Measurements from ENCODE around the gene DGKI.

Gene DGKI

DNA sequence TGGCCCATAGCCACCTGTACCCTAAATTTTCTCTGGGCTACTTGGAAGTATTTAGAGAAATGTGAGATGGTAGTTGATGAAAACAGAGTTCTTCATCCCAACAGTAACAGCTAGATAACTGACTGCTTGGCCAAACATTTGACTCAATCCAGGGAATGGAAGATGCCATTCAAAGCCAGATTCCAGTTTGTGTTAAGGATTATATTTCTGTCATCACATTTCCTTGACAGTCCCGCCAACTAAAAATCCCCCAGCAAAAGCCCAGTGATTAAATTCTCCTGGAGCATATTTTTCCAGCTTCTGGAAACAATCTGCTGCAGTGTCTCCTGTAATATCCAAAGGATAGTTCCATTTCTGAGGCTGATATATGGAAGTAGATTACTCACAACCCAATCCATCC lies 457.9 kb downstream of the DGKI start:
- H3K27me3 ChIP-seq, result no peaks in the 10 kb centered on the region

GRCh38 chr7:137386966-137387365 lies 459.8 kb downstream of the DGKI start:
- no peak overlapping the region for H3K4me3 ChIP-seq
- H4K20me1 ChIP-seq, result no peaks in the 10 kb centered on the region
- H3K36me3 ChIP-seq, result no peaks in the 10 kb centered on the region
- no peak overlapping the region for H3K27ac ChIP-seq
- H3K9me3 ChIP-seq, result no peaks in the 10 kb centered on the region
- no peaks in the 10 kb centered on the region for H3K27me3 ChIP-seq
- no peak for TF ChIP-seq Cebpa-rat (IDR thresholded peaks at IDR 0.05)
- no peaks in the 10 kb centered on the region for H3K4me1 ChIP-seq
- no peak overlapping the region for H3K9ac ChIP-seq
- no peak overlapping the region for H3K4me2 ChIP-seq

More for the DNA sequence above, 457.9 kb downstream of the DGKI start:
- no peaks in the 10 kb centered on the region for H3K36me3 ChIP-seq
- H3K27ac ChIP-seq, result no peak overlapping the region
- no peaks in the 10 kb centered on the region for H3K9me3 ChIP-seq
- no peak for TF ChIP-seq Cebpa-rat (IDR thresholded peaks at IDR 0.05)
- no peak overlapping the region for H3K4me3 ChIP-seq
- peaks cover 4% of the 10 kb centered on the region; the same call in 1 of the 2 replicates for H3K4me1 ChIP-seq
- H4K20me1 ChIP-seq, result no peaks in the 10 kb centered on the region
- no peak overlapping the region for H3K4me2 ChIP-seq
- no peak overlapping the region for H3K9ac ChIP-seq

DNA sequence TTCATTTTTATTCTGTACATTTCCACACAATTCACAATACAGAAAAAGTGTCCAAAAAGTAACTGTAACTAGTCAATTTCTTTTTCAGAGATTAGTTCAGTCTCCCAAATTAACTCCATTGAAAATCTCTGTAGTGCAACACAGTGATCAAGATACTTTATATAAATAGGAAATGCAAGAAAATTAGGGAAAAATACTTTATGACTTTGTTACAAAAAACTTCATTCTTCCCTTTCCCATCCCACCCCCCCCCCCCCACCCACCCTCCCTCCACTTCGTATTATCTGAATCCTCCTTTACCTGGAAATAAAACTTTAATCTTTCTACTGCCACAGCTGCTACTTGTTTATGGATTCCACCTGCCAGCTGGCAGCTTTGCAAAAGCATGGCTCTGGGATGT lies 465.7 kb downstream of the DGKI start:
- no peaks in the 10 kb centered on the region for H3K9me3 ChIP-seq
- no peaks in the 10 kb centered on the region for H3K36me3 ChIP-seq
- TF ChIP-seq Cebpa-rat (IDR thresholded peaks at IDR 0.05), result no peak
- H3K27ac ChIP-seq, result no peak overlapping the region
- no peak overlapping the region for H3K9ac ChIP-seq
- no peaks in the 10 kb centered on the region for H4K20me1 ChIP-seq
- H3K4me3 ChIP-seq, result no peak overlapping the region
- no peaks in the 10 kb centered on the region for H3K4me1 ChIP-seq
- no peak overlapping the region for H3K4me2 ChIP-seq
- no peaks in the 10 kb centered on the region for H3K27me3 ChIP-seq

- no peak for TF ChIP-seq Cebpa-rat (IDR thresholded peaks at IDR 0.05)
- no peak overlapping the region for H3K27ac ChIP-seq
- H3K9me3 ChIP-seq, result no peaks in the 10 kb centered on the region
Observed at GRCh38 chr7:137373507-137373906, 473.3 kb downstream of the DGKI start.

DNA sequence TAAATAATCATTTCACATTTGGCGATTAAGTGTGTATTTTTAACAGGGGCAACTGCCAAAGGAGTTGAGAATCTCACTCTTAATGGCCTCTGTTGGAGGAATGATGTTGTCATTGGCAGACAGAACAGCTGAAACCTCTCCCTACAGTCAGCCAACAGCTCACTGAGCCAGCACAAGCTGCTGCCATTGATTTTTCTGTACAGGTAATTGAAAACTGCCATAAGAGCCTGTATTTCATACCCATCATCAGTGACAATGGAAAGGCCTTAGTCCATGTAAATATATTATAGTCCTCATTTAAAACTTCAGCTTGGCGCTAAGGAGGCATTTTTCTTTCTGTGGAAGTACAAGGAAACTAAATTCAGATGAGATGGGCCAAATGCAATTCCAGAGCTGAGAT lies 475.2 kb downstream of the DGKI start:
- no peaks in the 10 kb centered on the region for H3K36me3 ChIP-seq
- no peak overlapping the region for H3K9ac ChIP-seq
- no peak overlapping the region for H3K27ac ChIP-seq
- H3K9me3 ChIP-seq, result no peaks in the 10 kb centered on the region
- no peaks in the 10 kb centered on the region for H4K20me1 ChIP-seq
- H3K4me3 ChIP-seq, result no peak overlapping the region
- no peaks in the 10 kb centered on the region for H3K27me3 ChIP-seq
- no peak overlapping the region for H3K4me2 ChIP-seq
- no peak for TF ChIP-seq Cebpa-rat (IDR thresholded peaks at IDR 0.05)
- H3K4me1 ChIP-seq, result no peaks in the 10 kb centered on the region

More at GRCh38 chr7:137373507-137373906, 473.3 kb downstream of the DGKI start:
- Histone ChIP-seq H4K20me1 (no peaks in the 10 kb centered on the region), H3K27me3 (no peaks in the 10 kb centered on the region), H3K36me3 (no peaks in the 10 kb centered on the region), H3K4me2 (no peak overlapping the region), H3K4me1 (no peaks in the 10 kb centered on the region), H3K9ac (no peak overlapping the region), H3K4me3 (no peak overlapping the region)

DNA sequence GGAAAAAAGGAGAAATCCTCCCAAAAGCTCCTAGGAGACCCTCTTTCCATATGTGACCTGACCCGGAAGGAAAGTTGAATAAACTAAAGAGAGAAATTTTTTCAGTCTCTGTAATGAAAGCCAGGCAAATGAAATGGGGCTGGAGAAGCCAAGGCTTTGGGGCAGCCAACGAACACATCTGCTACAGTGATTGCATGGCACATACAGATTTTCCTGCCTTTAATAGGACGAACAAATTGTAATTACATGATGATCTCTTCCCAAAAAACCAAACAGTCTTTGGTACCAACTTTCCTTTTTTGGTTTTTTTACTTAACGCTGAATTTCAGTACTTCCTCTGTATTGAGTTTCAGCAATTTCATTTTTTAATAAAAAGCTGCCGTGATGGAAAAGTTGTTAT lies 479.8 kb downstream of the DGKI start:
- TF ChIP-seq Cebpa-rat (IDR thresholded peaks at IDR 0.05), result no peak
- no peaks in the 10 kb centered on the region for H3K4me1 ChIP-seq
- no peaks in the 10 kb centered on the region for H3K27me3 ChIP-seq
- no peak overlapping the region for H3K9ac ChIP-seq
- H4K20me1 ChIP-seq, result no peaks in the 10 kb centered on the region
- H3K27ac ChIP-seq, result no peak overlapping the region
- no peak overlapping the region for H3K4me3 ChIP-seq
- H3K9me3 ChIP-seq, result peaks cover 21% of the 10 kb centered on the region
- no peaks in the 10 kb centered on the region for H3K36me3 ChIP-seq
- H3K4me2 ChIP-seq, result no peak overlapping the region

DNA sequence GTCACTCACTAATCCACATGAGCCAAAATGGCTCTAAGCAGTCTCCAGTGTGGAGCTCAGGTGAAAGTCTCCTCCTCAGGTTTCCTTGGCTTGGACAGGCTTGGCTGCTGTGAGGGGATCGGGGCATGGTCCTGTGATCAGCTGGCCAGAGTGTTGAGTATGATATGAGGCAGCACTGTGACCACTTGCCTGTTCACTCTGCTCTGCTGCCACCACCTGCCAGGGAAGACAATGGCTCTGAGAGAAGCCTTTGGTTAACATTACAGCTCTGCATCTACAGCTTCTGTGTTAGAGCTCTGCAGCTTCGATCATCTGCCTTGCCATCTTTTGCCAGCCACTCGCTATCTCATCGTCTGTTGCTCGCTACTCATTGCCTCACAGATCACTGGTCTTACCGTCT lies 483.1 kb downstream of the DGKI start:
- Histone ChIP-seq H3K36me3 (no peaks in the 10 kb centered on the region), H4K20me1 (no peaks in the 10 kb centered on the region), H3K9ac (no peak overlapping the region), H3K4me1 (no peaks in the 10 kb centered on the region), H3K27ac (no peak overlapping the region), H3K4me2 (no peak overlapping the region), H3K4me3 (no peak overlapping the region), H3K9me3 (peaks cover 54% of the 10 kb centered on the region), H3K27me3 (no peaks in the 10 kb centered on the region)
- no peak for TF ChIP-seq Cebpa-rat (IDR thresholded peaks at IDR 0.05)

DNA sequence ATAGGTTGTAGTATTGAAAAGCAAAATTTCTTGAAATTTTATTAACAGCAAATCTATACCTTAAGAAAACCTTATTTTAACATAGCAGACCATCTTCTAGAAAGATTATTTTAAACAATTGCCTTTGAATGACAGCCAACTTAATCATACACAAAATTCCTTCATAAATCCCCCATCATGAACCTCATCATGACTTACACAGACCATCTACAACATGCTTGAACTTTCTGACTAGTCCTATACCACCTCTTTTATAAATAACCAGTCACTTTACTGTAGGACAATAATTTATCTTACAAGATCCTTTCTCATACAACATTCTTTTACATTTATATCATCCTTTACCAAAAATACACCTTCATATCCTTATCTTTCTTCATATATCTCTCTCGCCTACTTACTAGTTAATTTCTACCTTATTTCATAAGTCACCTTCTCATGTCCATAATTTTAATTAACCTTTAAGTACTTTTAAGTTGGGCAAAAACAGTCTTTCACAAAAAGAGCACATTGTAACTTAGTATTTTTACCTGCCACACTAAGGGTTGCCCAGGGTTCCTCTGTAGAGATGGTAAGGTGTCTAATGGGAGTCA lies 486.6 kb downstream of the DGKI start:
- no peaks in the 10 kb centered on the region for H3K27me3 ChIP-seq
- H3K9ac ChIP-seq, result no peak overlapping the region
- no peak overlapping the region for H3K4me3 ChIP-seq
- H3K4me2 ChIP-seq, result no peak overlapping the region
- peaks cover 66% of the 10 kb centered on the region for H3K9me3 ChIP-seq
- no peaks in the 10 kb centered on the region for H4K20me1 ChIP-seq
- no peak; the same call in 1 of the 2 replicates for TF ChIP-seq Cebpa-rat (IDR thresholded peaks at IDR 0.05)
- H3K27ac ChIP-seq, result no peak overlapping the region
- H3K4me1 ChIP-seq, result no peaks in the 10 kb centered on the region
- no peaks in the 10 kb centered on the region for H3K36me3 ChIP-seq

DNA sequence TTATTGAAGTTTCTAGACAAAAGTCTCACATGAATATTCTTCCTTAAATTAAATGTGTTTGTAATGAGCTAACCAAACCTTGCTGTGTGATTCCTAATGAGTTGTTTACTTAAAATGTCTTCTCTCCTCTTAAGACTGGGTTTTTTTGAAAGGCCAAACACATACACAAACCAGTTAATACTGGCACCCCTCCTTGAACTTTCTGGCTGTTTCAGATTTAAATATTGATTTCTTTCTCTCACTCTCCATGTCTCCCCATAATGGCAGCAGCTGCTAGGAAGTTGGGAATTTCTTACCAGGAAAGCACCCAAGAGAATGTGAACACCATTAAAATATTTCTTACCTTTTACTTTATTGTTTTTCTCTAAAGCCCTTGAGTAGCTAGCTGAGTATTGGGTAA lies 491.8 kb downstream of the DGKI start:
- Histone ChIP-seq H3K4me2 (no peak overlapping the region), H3K4me1 (no peaks in the 10 kb centered on the region), H3K9ac (no peak overlapping the region), H4K20me1 (no peaks in the 10 kb centered on the region), H3K27ac (no peak overlapping the region), H3K4me3 (no peak overlapping the region), H3K36me3 (no peaks in the 10 kb centered on the region), H3K27me3 (no peaks in the 10 kb centered on the region), H3K9me3 (peaks cover 25% of the 10 kb centered on the region)
- no peak for TF ChIP-seq Cebpa-rat (IDR thresholded peaks at IDR 0.05)

GRCh38 chr7:137354396-137354795 lies 492.4 kb downstream of the DGKI start:
- H3K4me3 ChIP-seq, result no peak overlapping the region
- no peak overlapping the region for H3K27ac ChIP-seq
- H4K20me1 ChIP-seq, result no peaks in the 10 kb centered on the region
- H3K4me1 ChIP-seq, result no peaks in the 10 kb centered on the region
- no peak overlapping the region for H3K4me2 ChIP-seq
- no peak overlapping the region for H3K9ac ChIP-seq
- no peak for TF ChIP-seq Cebpa-rat (IDR thresholded peaks at IDR 0.05)
- H3K27me3 ChIP-seq, result no peaks in the 10 kb centered on the region
- H3K9me3 ChIP-seq, result peaks cover 19% of the 10 kb centered on the region
- H3K36me3 ChIP-seq, result no peaks in the 10 kb centered on the region

DNA sequence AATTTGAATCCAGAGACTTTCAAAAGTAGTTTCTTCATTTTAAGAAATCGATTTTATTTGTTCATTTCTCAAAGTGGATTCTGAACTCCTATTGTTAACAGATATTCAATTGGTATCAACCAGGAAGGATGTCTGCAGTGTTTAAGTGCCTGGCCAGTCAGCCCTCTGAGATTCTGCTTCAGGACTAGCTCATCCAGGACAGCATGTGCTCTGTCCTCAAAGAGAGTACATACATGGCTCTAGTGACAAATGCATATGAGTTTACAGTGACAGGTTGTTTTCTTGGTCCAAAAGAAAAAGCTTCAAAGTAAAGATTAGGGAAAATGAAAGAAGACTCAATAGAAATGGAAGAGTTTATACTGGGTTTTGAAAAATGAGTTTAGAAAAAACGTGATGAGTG lies 494.8 kb downstream of the DGKI start:
- Histone ChIP-seq H3K4me3 (no peak overlapping the region), H3K9me3 (peaks cover 8% of the 10 kb centered on the region), H3K27me3 (no peaks in the 10 kb centered on the region), H3K36me3 (no peaks in the 10 kb centered on the region), H3K4me1 (no peaks in the 10 kb centered on the region), H4K20me1 (no peaks in the 10 kb centered on the region), H3K27ac (no peak overlapping the region), H3K9ac (no peak overlapping the region), H3K4me2 (no peak overlapping the region)
- TF ChIP-seq Cebpa-rat (IDR thresholded peaks at IDR 0.05), result no peak

All from BLaER1 (cell line).